Endometrial microvascular endothelial cells (primary cell): Measurements from ENCODE around the gene AGPAT4. TPM values are rescaled to one million over a fixed set of nuclear protein-coding genes. Genes with fewer than 3 reads are reported as not detected.
"Not testable (repeated sequence)": the region's sequence is repeated elsewhere in the genome, so short reads cannot be mapped to it uniquely, and the experiment has no call there.

Experiments used
- in situ Hi-C: cut with HindIII; loops from 2 replicates; pipeline ENCODE4 v1.10.0; 2017; ENCODE audit warnings: low sequenced_read_pairs, low pct_unique_long_range_greater_than_20kb; ENCODE audit errors: inconsistent ontology term
- total RNA-seq: library from RNA; depleted of rRNA; stranded (reverse); fragments of >200 nt; gene quantifications from one replicate; pipeline ENCODE4 v1.2.3, GENCODE V29; 2015; ENCODE audit errors: inconsistent ontology term

The AGPAT4 gene
- total RNA-seq, result 7.9 TPM

GRCh38 chr6:161273752-161274487, at the start of gene AGPAT4:
TSS of gene AGPAT4 (minus strand) at chr6:161274061. CDS start at chr6:161232213, 41,848 bp downstream.
- in situ Hi-C loops, result no loop called here

GRCh38 chr6:161319231-161319630, 45.4 kb upstream of the AGPAT4 start:
- in situ Hi-C loops, result no loop called here

- in situ Hi-C loops, result no loop called here
These were observed 44.6 kb upstream of the AGPAT4 start for GRCh38 chr6:161318456-161318855.

- in situ Hi-C loops, result no loop called here
These were observed 42.7 kb upstream of the AGPAT4 start for GRCh38 chr6:161316531-161316930.

- in situ Hi-C loops, result not testable (repeated sequence)
These were observed 41.5 kb upstream of the AGPAT4 start for GRCh38 chr6:161315246-161315917.

- in situ Hi-C loops, result not testable (repeated sequence)
These were observed 40.8 kb upstream of the AGPAT4 start for GRCh38 chr6:161314541-161315245.

- in situ Hi-C loops, result no loop called here
These were observed 40.2 kb upstream of the AGPAT4 start for GRCh38 chr6:161313940-161314509.

GRCh38 chr6:161313475-161313874, 39.6 kb upstream of the AGPAT4 start:
- in situ Hi-C loops, result not testable (repeated sequence)

GRCh38 chr6:161309774-161310173, 35.9 kb upstream of the AGPAT4 start:
- in situ Hi-C loops, result not testable (repeated sequence)

GRCh38 chr6:161308075-161308655, 34.3 kb upstream of the AGPAT4 start:
- in situ Hi-C loops, result no loop called here

GRCh38 chr6:161305860-161306259, 32.0 kb upstream of the AGPAT4 start:
- in situ Hi-C loops, result no loop called here

GRCh38 chr6:161303628-161304340, 29.9 kb upstream of the AGPAT4 start:
- in situ Hi-C loops, result no loop called here

GRCh38 chr6:161302949-161303348, 29.1 kb upstream of the AGPAT4 start:
- in situ Hi-C loops, result no loop called here

- in situ Hi-C loops, result no loop called here
These were observed 27.5 kb upstream of the AGPAT4 start for GRCh38 chr6:161301338-161301737.

- in situ Hi-C loops, result no loop called here
These were observed 27.0 kb upstream of the AGPAT4 start for GRCh38 chr6:161300823-161301222.

GRCh38 chr6:161299726-161300125, 25.9 kb upstream of the AGPAT4 start:
- in situ Hi-C loops, result no loop called here

GRCh38 chr6:161295784-161296183, 21.9 kb upstream of the AGPAT4 start:
- in situ Hi-C loops, result no loop called here

GRCh38 chr6:161292650-161293281, 18.9 kb upstream of the AGPAT4 start:
- in situ Hi-C loops, result no loop called here
